H1 (cell line): ENCODE measurements around the gene USP51. TPM values are rescaled to one million over a fixed set of nuclear protein-coding genes. Genes with fewer than 3 reads are reported as not detected.

Source experiments
- CTCF ChIA-PET: fragments of 300-600 bp; sonication (Branson Sonifier 250); formaldehyde crosslinking; loops from one replicate; lab custom pipeline; 2021; ENCODE audit not compliant: partially characterized antibody; lab: Charles Lee
- POLR2A ChIA-PET: fragments of 300-600 bp; sonication (Branson Sonifier 250); formaldehyde crosslinking; loops from one replicate; lab custom pipeline; 2021; ENCODE audit warnings: inconsistent platforms; ENCODE audit not compliant: partially characterized antibody; lab: Charles Lee
- DNase-seq, 2 experiments: peaks; one replicate each; pipeline versions ENCODE4 v3.0.0 to v3.0.0-alpha.2; 2010 to 2022; ENCODE audit warnings: low spot score in 2 of 2, low read depth in 1 of 2, mixed read lengths in 1 of 2
- FAIRE-seq: peaks from 2 replicates; lab custom pipeline; 2011; peaks lifted over from hg19 to GRCh38; lab: Jason Lieb, UNC
- H2AFZ ChIP-seq: 2 replicates; pipeline ENCODE4 v1.8.1; 2012; ENCODE audit warnings: low read length, inconsistent platforms
- H2AK5ac ChIP-seq: 2 replicates; pipeline ENCODE4 v1.6.1; 2013; ENCODE audit warnings: low read depth, low read length
- H2BK120ac ChIP-seq: replicated peaks from 2 replicates; pipeline ENCODE3; 2013; ENCODE audit warnings: low read depth, low read length, inconsistent platforms
- H2BK12ac ChIP-seq: 2 replicates; pipeline ENCODE4 v1.6.1; 2013; ENCODE audit warnings: low read depth, low read length
- H2BK15ac ChIP-seq: 2 replicates; pipeline ENCODE4 v1.6.1; 2013; ENCODE audit warnings: low read length
- H2BK20ac ChIP-seq: 2 replicates; pipeline ENCODE4 v1.6.1; 2013; ENCODE audit warnings: low read length
- H2BK5ac ChIP-seq: 2 replicates; pipeline ENCODE4 v1.6.1; 2013; ENCODE audit warnings: low read depth, low read length
- H3K14ac ChIP-seq: 2 replicates; pipeline ENCODE4 v1.6.1; 2013; ENCODE audit warnings: inconsistent platforms; ENCODE audit not compliant: insufficient read length
- H3K18ac ChIP-seq: 2 replicates; pipeline ENCODE4 v1.6.1; 2013; ENCODE audit warnings: low read length; ENCODE audit errors: extremely low read depth
- H3K23ac ChIP-seq: 2 replicates; pipeline ENCODE4 v1.6.1; 2013; ENCODE audit warnings: inconsistent platforms; ENCODE audit not compliant: insufficient read length
- H3K23me2 ChIP-seq: 2 replicates; pipeline ENCODE4 v1.6.1; 2013; ENCODE audit warnings: low read depth, low read length
- H3K27ac ChIP-seq: 2 replicates; pipeline ENCODE4 v1.6.1; 2011; ENCODE audit warnings: low read depth, low read length, inconsistent platforms
- H3K27me3 ChIP-seq, 4 experiments: replicated peaks in 1 of 4; 1 replicate in 1 of 4; 2 replicates in 3 of 4; pipeline versions ENCODE4 v1.6.1 to v1.8.1; 2011 to 2013; ENCODE audit warnings: low read length in 3 of 4, mild to moderate bottlenecking in 3 of 4, inconsistent platforms in 2 of 4, mixed read lengths in 2 of 4, moderate library complexity in 1 of 4; ENCODE audit not compliant: control insufficient read depth in 3 of 4, insufficient read depth in 3 of 4; ENCODE audit errors: extremely low read depth in 1 of 4
- H3K36me3 ChIP-seq, 4 experiments: 2 replicates each; pipeline versions ENCODE4 v1.6.1 to v1.8.1; 2011 to 2013; ENCODE audit warnings: mild to moderate bottlenecking in 4 of 4, low read length in 3 of 4, moderate library complexity in 2 of 4, control low read depth in 1 of 4, inconsistent platforms in 1 of 4; ENCODE audit not compliant: insufficient read depth in 4 of 4, control insufficient read depth in 2 of 4
- H3K4ac ChIP-seq: replicated peaks from 2 replicates; pipeline ENCODE3; 2013; ENCODE audit warnings: low read length, low read depth, mixed read lengths, inconsistent platforms; ENCODE audit not compliant: insufficient read length
- H3K4me1 ChIP-seq, 4 experiments: replicated peaks in 1 of 4; 1 replicate in 1 of 4; 2 replicates in 3 of 4; pipeline versions ENCODE4 v1.6.1 to v1.8.1; 2011 to 2013; ENCODE audit warnings: low read length in 3 of 4, inconsistent platforms in 2 of 4, mixed read lengths in 1 of 4; ENCODE audit not compliant: insufficient read depth in 4 of 4, control insufficient read depth in 3 of 4
- H3K4me2 ChIP-seq, 2 experiments: 2 replicates each; pipeline versions ENCODE4 v1.6.1 to v1.8.1; 2011 to 2013; ENCODE audit warnings: low read depth in 2 of 2, low read length in 2 of 2, control low read depth in 1 of 2, inconsistent platforms in 1 of 2, mild to moderate bottlenecking in 1 of 2; ENCODE audit not compliant: insufficient read depth in 1 of 2
- H3K4me3 ChIP-seq, 4 experiments: fragments of 200-600, 300-600 bp in 1 of 4; sonication (generic), shearing (Covaris generic), sonication (Bioruptor Twin) in 1 of 4; 2 replicates each; pipeline versions ENCODE4 v1.5.1 to v1.8.1; 2011 to 2016; ENCODE audit warnings: low read length in 4 of 4, low read depth in 3 of 4, control low read depth in 2 of 4, inconsistent platforms in 2 of 4, mild to moderate bottlenecking in 2 of 4, mixed read lengths in 1 of 4, moderate library complexity in 1 of 4; ENCODE audit not compliant: insufficient read depth in 2 of 4; ENCODE audit errors: extremely low read depth in 1 of 4
- H3K56ac ChIP-seq: replicated peaks from 2 replicates; pipeline ENCODE3; 2013; ENCODE audit warnings: low read depth, mild to moderate bottlenecking, mixed read lengths, low read length, inconsistent platforms; ENCODE audit not compliant: insufficient read length
- H3K79me1 ChIP-seq: 2 replicates; pipeline ENCODE4 v1.6.1; 2013; ENCODE audit warnings: low read depth, low read length, control low read depth
- H3K79me2 ChIP-seq, 2 experiments: 2 replicates each; pipeline versions ENCODE4 v1.6.1 to v1.8.1; 2012 to 2013; ENCODE audit warnings: low read length in 2 of 2, mild to moderate bottlenecking in 2 of 2, inconsistent platforms in 1 of 2; ENCODE audit not compliant: insufficient read depth in 2 of 2, control insufficient read depth in 1 of 2
- H3K9ac ChIP-seq, 4 experiments: replicated peaks in 1 of 4; 1 replicate in 1 of 4; 2 replicates in 3 of 4; pipeline versions ENCODE4 v1.6.1 to v1.8.1; 2011 to 2013; ENCODE audit warnings: low read depth in 3 of 4, low read length in 3 of 4, control low read depth in 2 of 4, mild to moderate bottlenecking in 2 of 4, moderate library complexity in 2 of 4, inconsistent platforms in 1 of 4; ENCODE audit errors: extremely low read depth in 1 of 4
- H3K9me3 ChIP-seq, 2 experiments: 2 replicates each; pipeline versions ENCODE4 v1.6.1 to v1.8.1; 2012 to 2013; ENCODE audit warnings: mild to moderate bottlenecking in 2 of 2, moderate library complexity in 2 of 2, control low read depth in 1 of 2, inconsistent platforms in 1 of 2, low read depth in 1 of 2, low read length in 1 of 2, mixed read lengths in 1 of 2; ENCODE audit not compliant: insufficient read depth in 2 of 2
- H4K20me1 ChIP-seq, 2 experiments: replicated peaks in 1 of 2; 2 replicates each; pipeline versions ENCODE3 to v1.8.1; 2011 to 2013; ENCODE audit warnings: inconsistent platforms in 2 of 2, low read length in 2 of 2, mild to moderate bottlenecking in 1 of 2; ENCODE audit not compliant: insufficient read depth in 2 of 2, control insufficient read depth in 1 of 2
- H4K5ac ChIP-seq: 2 replicates; pipeline ENCODE4 v1.6.1; 2013; ENCODE audit warnings: low read length, low read depth, mixed read lengths, inconsistent platforms; ENCODE audit not compliant: insufficient read length
- H4K8ac ChIP-seq: 2 replicates; pipeline ENCODE4 v1.8.0; 2013; ENCODE audit warnings: mild to moderate bottlenecking, moderate library complexity, low read length, inconsistent platforms; ENCODE audit not compliant: insufficient read depth; ENCODE audit errors: extremely low read depth
- H4K91ac ChIP-seq: replicated peaks from 2 replicates; pipeline ENCODE3; 2013; ENCODE audit warnings: low read length, mixed read lengths, inconsistent platforms; ENCODE audit not compliant: insufficient read length
- CREB1 ChIP-seq: IDR thresholded peaks from 2 replicates; pipeline ENCODE4 v1.6.1; 2012; ENCODE audit warnings: inconsistent platforms
- POLR2A ChIP-seq, 2 experiments: IDR thresholded peaks; 1 replicate in 1 of 2; 2 replicates in 1 of 2; pipeline ENCODE4 v1.6.1; 2011; ENCODE audit warnings: low read depth in 2 of 2, low read length in 2 of 2, mild to moderate bottlenecking in 2 of 2; ENCODE audit errors: control extremely low read depth in 1 of 2
- POLR2AphosphoS5 ChIP-seq: IDR thresholded peaks from 2 replicates; pipeline ENCODE4 v1.6.1; 2011; ENCODE audit warnings: low read depth, low read length
- SIX5 ChIP-seq: IDR thresholded peaks from 2 replicates; pipeline ENCODE4 v1.6.1; 2011; ENCODE audit warnings: mild to moderate bottlenecking, low read depth, low read length
- TAF7 ChIP-seq: optimal IDR thresholded peaks from 2 replicates; pipeline ENCODE3; 2011; ENCODE audit warnings: low read depth, mild to moderate bottlenecking, inconsistent platforms, low read length, moderate library complexity, borderline replicate concordance
- TBP ChIP-seq: IDR thresholded peaks from 2 replicates; pipeline ENCODE4 v1.6.1; 2011; ENCODE audit warnings: low read depth, low read length, improper control_type of control experiment
- WGBS, 2 experiments: shearing (Covaris generic) in 1 of 2; methylation state at CpG; one replicate each; pipeline versions ENCODE4 v1.1.6 to v1.1.7; 2013 to 2015; ENCODE audit warnings: low lambda C conversion rate in 2 of 2, mixed read lengths in 2 of 2, inconsistent platforms in 1 of 2, low coverage in 1 of 2, missing lambda C conversion rate in 1 of 2; ENCODE audit not compliant: insufficient replicate concordance in 2 of 2, insufficient coverage in 1 of 2, insufficient read length in 1 of 2; ENCODE audit errors: extremely low coverage in 1 of 2, missing lambda C conversion rate in 1 of 2; 5-methylcytosine and 5-hydroxymethylcytosine counted together
- long read RNA-seq, 2 experiments: library from RNA in 1 of 2; library from capped mRNA in 1 of 2; stranded (forward); transcript quantifications; one replicate each; pipeline ENCODE4 v2.0.0, GENCODE V29; 2021; ENCODE audit warnings: inconsistent platforms in 1 of 2
- polyA minus RNA-seq, 3 experiments: library from RNA; depleted of rRNA, polyadenylated mRNA; stranded (reverse); fragments of >200 nt; gene quantifications; 1 replicate in 2 of 3; 2 replicates in 1 of 3; pipeline ENCODE4 v1.2.3, GENCODE V29; 2011
- polyA plus RNA-seq, 7 experiments: library from polyadenylated mRNA; depleted of rRNA in 3 of 7; stranded (reverse) in 5 of 7; unstranded in 2 of 7; fragments of >200 nt in 5 of 7; fragments of 200-250 nt in 2 of 7; gene quantifications; 1 replicate in 5 of 7; 2 replicates in 1 of 7; 4 replicates in 1 of 7; pipeline versions ENCODE4 v1.2.1 to v1.2.3, GENCODE V29; 2011 to 2013; ENCODE audit warnings: missing spikeins in 2 of 7, mixed read lengths in 2 of 7
- total RNA-seq: library from RNA; stranded (reverse); fragmentation: NEBNext Ultra II Directional; extraction: Animal tissue kit (Norgen Biotek cat#: 25700); gene quantifications from 2 replicates; pipeline ENCODE4 v1.2.1, GENCODE V29; 2021
- TF ChIP-seq, protein P1 (sequence below): IDR thresholded peaks from 2 replicates; pipeline ENCODE4 v1.6.1; 2012; ENCODE audit warnings: low read length, inconsistent platforms

Gene USP51
- 5.6 and 6.6 TPM in 2 replicates for total RNA-seq
- 2.9 and 5.2 TPM in 2 replicates for polyA plus RNA-seq (2011; rRNA removed)
- polyA plus RNA-seq (2011; cell fraction: cytosol; rRNA removed) = 3.5 TPM
- polyA plus RNA-seq (2011; cell fraction: nucleus; rRNA removed) = 7.4 TPM
- 3.9 to 5.2 TPM (median 4.1 TPM) in 4 replicates for polyA plus RNA-seq (2012, experiment 1 of 2)
- polyA plus RNA-seq (2012, experiment 2 of 2) = 0.45 TPM
- polyA plus RNA-seq (2013, experiment 1 of 2) = 7.5 TPM
- 6.1 TPM for polyA plus RNA-seq (2013, experiment 2 of 2)
- 23.6 and 30.5 TPM in 2 replicates for polyA minus RNA-seq (2011; rRNA and poly(A)+ RNA removed)
- polyA minus RNA-seq (2011; cell fraction: cytosol; rRNA and poly(A)+ RNA removed) = 6.6 TPM
- polyA minus RNA-seq (2011; cell fraction: nucleus; rRNA and poly(A)+ RNA removed) = 34.5 TPM
- long read RNA-seq, experiment 1, partial matches to known transcripts = 0 of 6 reads
- long read RNA-seq, experiment 1, other reads (novel, unspliced or antisense) = 6 of 6 reads
- long read RNA-seq, experiment 2 = 0 reads

DNA sequence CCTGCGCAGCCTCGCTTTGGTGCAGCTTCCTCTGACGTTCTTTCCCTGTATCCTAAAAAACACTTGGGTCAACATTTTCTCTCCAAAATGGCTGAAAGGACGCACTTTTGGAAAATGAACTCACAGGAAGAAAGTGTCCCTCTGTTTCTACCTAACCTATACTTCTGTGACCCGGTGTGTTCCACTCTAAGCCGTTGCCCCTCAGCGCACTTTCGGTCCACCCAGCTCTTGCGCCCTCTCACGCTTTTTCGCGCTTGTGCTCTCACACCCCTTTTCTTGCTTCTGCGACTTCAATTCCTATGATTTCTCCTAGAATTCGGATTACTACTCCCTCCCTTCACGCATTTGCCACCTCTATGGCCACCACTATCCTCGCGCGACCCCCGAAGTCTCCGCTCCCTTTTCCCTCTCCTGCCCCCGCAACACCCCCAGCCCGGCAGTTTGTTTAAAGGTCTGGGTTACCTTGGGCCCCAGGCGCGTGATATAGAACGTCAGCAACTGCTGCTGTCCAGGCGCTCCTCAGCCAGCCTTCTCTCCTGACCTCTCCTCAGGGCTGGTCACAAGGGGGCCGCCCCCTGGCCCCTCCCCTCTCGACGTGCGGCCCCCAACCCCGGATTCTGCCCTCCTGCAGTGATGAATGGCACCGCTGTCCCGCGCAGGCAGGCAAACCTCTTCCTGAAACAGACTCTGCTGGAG lies at the start of gene USP51:
Gene USP51, minus strand, starts transcription at position 535 of the 696 bp plus-strand sequence. CDS start 909 bp downstream, outside the sequence.
- DNase-seq = peak in 1 of 2 experiments; percentile 57
- FAIRE-seq = no peak
- peak in 1 of 2 experiments; percentile 30; a peak in 1 of 3 replicates for TF ChIP-seq POLR2A (IDR thresholded peaks at IDR 0.05; ENCODE audit: control extremely low read depth in 1 of 2, low read depth in 2 of 2, low read length in 2 of 2)
- peak; percentile 58 for TF ChIP-seq POLR2AphosphoS5
- no peak for TF ChIP-seq SIX5
- TF ChIP-seq TAF7 = peak; percentile 38
- TF ChIP-seq TBP = 0 out of 2 replicates have a peak, but pooled peaks have one; percentile 31
- 0 out of 2 replicates have a peak, but pooled peaks have one; percentile 37 for TF ChIP-seq CREB1
- TF ChIP-seq, protein P1, sequence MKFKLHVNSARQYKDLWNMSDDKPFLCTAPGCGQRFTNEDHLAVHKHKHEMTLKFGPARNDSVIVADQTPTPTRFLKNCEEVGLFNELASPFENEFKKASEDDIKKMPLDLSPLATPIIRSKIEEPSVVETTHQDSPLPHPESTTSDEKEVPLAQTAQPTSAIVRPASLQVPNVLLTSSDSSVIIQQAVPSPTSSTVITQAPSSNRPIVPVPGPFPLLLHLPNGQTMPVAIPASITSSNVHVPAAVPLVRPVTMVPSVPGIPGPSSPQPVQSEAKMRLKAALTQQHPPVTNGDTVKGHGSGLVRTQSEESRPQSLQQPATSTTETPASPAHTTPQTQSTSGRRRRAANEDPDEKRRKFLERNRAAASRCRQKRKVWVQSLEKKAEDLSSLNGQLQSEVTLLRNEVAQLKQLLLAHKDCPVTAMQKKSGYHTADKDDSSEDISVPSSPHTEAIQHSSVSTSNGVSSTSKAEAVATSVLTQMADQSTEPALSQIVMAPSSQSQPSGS = no peak
- no peaks in the 10 kb centered on the region for H3K79me1 ChIP-seq
- H3K36me3 ChIP-seq = peaks cover 0 to 3% (median 0%) of the 10 kb centered on the region in 4 experiments; a peak in 1 of 8 replicates
- H2BK5ac ChIP-seq = peak within 1 kb of the TSS; percentile 27; the same call in 1 of the 2 replicates
- H4K91ac ChIP-seq = no peak within 1 kb of the TSS
- H3K4ac ChIP-seq = no peak within 1 kb of the TSS
- H3K4me2 ChIP-seq = peak within 1 kb of the TSS; percentile 66 to 82
- H2BK20ac ChIP-seq = no peak within 1 kb of the TSS
- no peak within 1 kb of the TSS for H2BK12ac ChIP-seq
- H3K14ac ChIP-seq = no peak within 1 kb of the TSS
- H3K23me2 ChIP-seq = no peaks in the 10 kb centered on the region
- 0% methylated on average over 9 of the region's 34 CpGs; no CpG with 5 or more reads in 1 of the 2 experiments for WGBS, 2 experiments
- no peaks in the 10 kb centered on the region for H3K9me3 ChIP-seq
- H3K9ac ChIP-seq = peak within 1 kb of the TSS; percentile 65 to 87 (median 76)
- no peak within 1 kb of the TSS for H2BK15ac ChIP-seq
- CTCF ChIA-PET = no interaction called here
- H3K79me2 ChIP-seq = no peaks in the 10 kb centered on the region
- no peaks in the 10 kb centered on the region for H4K20me1 ChIP-seq
- H2BK120ac ChIP-seq = no peak within 1 kb of the TSS
- H2AFZ ChIP-seq = peak within 1 kb of the TSS; percentile 85
- no peak within 1 kb of the TSS; the same call in 1 of the 2 replicates for H3K18ac ChIP-seq
- H2AK5ac ChIP-seq = no peak within 1 kb of the TSS
- H3K27ac ChIP-seq = peak within 1 kb of the TSS; percentile 84
- H4K8ac ChIP-seq = peak within 1 kb of the TSS; percentile 75
- no peaks in the 10 kb centered on the region; a peak in 1 of 7 replicates for H3K4me1 ChIP-seq
- no peak within 1 kb of the TSS for H3K23ac ChIP-seq
- peak within 1 kb of the TSS; percentile 65 to 91 (median 78) for H3K4me3 ChIP-seq
- H3K56ac ChIP-seq = peak within 1 kb of the TSS; percentile 67
- peak within 1 kb of the TSS; percentile 90 for H4K5ac ChIP-seq
- POLR2A ChIA-PET = no interaction called here
- H3K27me3 ChIP-seq = no peaks in the 10 kb centered on the region
